Upper lobe of left lung (tissue), 6 donors: Measurements from ENCODE around the gene PPM1L. TPM values are rescaled to one million over a fixed set of nuclear protein-coding genes. Genes with fewer than 3 reads are reported as not detected.

Source experiments
- ATAC-seq, 2 donors: fragments of 200-7000 bp; cut with Tn5 transposase; one replicate each; pipeline ENCODE4 v1.9.1; 2022; ENCODE audit warnings: mild to moderate bottlenecking in 2 of 2, moderate library complexity in 2 of 2; ENCODE audit not compliant: low FRiP score in 2 of 2
- DNase-seq, 2 donors: peaks; one replicate each; pipeline ENCODE4 v3.0.0-alpha.2; 2019 to 2020
- H3K27ac ChIP-seq, 4 donors: fragments of 200-600 bp; sonication (generic); one replicate each; pipeline ENCODE4 v1.5.1; 2016 to 2019
- H3K27me3 ChIP-seq, 4 donors: fragments of 200-600 bp; sonication (generic); one replicate each; pipeline ENCODE4 v1.5.1; 2017 to 2019
- H3K36me3 ChIP-seq, 4 donors: fragments of 200-600 bp; sonication (generic); one replicate each; pipeline ENCODE4 v1.5.1; 2016 to 2019
- H3K4me1 ChIP-seq, 4 donors: fragments of 200-600 bp; sonication (generic); one replicate each; pipeline ENCODE4 v1.5.1; 2018 to 2019
- H3K4me3 ChIP-seq, 4 donors: fragments of 200-600 bp; sonication (generic); one replicate each; pipeline ENCODE4 v1.5.1; 2017 to 2019; ENCODE audit warnings: mild to moderate bottlenecking in 2 of 4, moderate library complexity in 1 of 4
- H3K9me3 ChIP-seq, 4 donors: fragments of 200-600 bp; sonication (generic); one replicate each; pipeline ENCODE4 v1.5.1; 2018 to 2019
- EP300 ChIP-seq, 4 donors: sonication (generic); formaldehyde crosslinking; IDR thresholded peaks; one replicate each; pipeline ENCODE4 v1.5.1; 2017; ENCODE audit warnings: antibody characterized with exemption in 4 of 4, control low read depth in 2 of 4
- POLR2A ChIP-seq, 4 donors: fragments of 450-650 bp; IDR thresholded peaks; one replicate each; pipeline ENCODE4 v1.5.1; 2016 to 2017; ENCODE audit warnings: antibody characterized with exemption in 4 of 4, mild to moderate bottlenecking in 2 of 4
- POLR2AphosphoS5 ChIP-seq, 2 donors: sonication (generic); formaldehyde crosslinking; IDR thresholded peaks; one replicate each; pipeline ENCODE4 v1.5.1; 2017; ENCODE audit warnings: antibody characterized with exemption in 2 of 2
- WGBS, 2 donors: methylation state at CpG; one replicate each; pipeline ENCODE4 v1.1.5; 2017 to 2018; 5-methylcytosine and 5-hydroxymethylcytosine counted together
- total RNA-seq, 6 donors: library from RNA; depleted of rRNA in 4 of 6; stranded (reverse); fragments of >200 nt in 4 of 6; gene quantifications; one replicate each; pipeline versions ENCODE4 v1.1.0 to v1.2.1, GENCODE V29; 2016 to 2021
- TF ChIP-seq, protein P1 (sequence below), 6 experiments: fragments of 450-650 bp in 4 of 6; fragments of 200-600 bp in 2 of 6; sonication (generic) in 2 of 6; IDR thresholded peaks; one replicate each; pipeline ENCODE4 v1.5.1; 2016 to 2019; ENCODE audit warnings: antibody characterized with exemption in 6 of 6
- donor health status: DM: no; HTN: no; CAD: no; lungs with moderate emphysema.
- donor health status: DM: no; HTN: yes; CAD: no; lungs with severe emphysema.

Gene PPM1L
- total RNA-seq, 6 donors from 2014 or later = 11.3 to 26.8 (median 18.7) TPM

DNA sequence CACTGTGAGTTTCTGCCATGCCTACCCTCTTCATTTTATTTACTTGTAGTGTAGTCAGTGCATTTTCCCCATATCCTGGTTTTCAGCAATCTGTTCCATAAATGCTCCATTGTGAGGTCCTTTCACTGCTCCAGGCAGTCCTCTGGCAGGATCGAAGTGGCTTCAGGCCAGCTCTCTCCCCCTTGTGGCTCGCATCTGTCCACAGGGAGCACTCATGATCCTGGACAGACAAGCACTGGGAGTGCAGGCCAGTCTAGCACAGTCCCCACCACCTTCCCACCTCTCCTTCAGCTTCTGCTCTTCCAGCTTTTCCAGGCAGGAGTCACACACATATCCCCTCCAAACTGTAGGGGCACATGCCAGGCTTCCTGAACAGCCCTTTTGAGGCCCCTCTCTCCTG, 173.6 kb downstream of the PPM1L start:
- H3K4me3 ChIP-seq = no peak overlapping the region
- no peaks in the 10 kb centered on the region for H3K27me3 ChIP-seq
- TF ChIP-seq EP300 (IDR thresholded peaks at IDR 0.05) = no peak
- TF ChIP-seq, protein P1, sequence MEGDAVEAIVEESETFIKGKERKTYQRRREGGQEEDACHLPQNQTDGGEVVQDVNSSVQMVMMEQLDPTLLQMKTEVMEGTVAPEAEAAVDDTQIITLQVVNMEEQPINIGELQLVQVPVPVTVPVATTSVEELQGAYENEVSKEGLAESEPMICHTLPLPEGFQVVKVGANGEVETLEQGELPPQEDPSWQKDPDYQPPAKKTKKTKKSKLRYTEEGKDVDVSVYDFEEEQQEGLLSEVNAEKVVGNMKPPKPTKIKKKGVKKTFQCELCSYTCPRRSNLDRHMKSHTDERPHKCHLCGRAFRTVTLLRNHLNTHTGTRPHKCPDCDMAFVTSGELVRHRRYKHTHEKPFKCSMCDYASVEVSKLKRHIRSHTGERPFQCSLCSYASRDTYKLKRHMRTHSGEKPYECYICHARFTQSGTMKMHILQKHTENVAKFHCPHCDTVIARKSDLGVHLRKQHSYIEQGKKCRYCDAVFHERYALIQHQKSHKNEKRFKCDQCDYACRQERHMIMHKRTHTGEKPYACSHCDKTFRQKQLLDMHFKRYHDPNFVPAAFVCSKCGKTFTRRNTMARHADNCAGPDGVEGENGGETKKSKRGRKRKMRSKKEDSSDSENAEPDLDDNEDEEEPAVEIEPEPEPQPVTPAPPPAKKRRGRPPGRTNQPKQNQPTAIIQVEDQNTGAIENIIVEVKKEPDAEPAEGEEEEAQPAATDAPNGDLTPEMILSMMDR (IDR thresholded peaks at IDR 0.05) = no peak
- TF ChIP-seq POLR2A (IDR thresholded peaks at IDR 0.05) = no peak
- TF ChIP-seq POLR2AphosphoS5 (IDR thresholded peaks at IDR 0.05) = no peak
- no peaks in the 10 kb centered on the region for H3K9me3 ChIP-seq
- no peaks in the 10 kb centered on the region for H3K4me1 ChIP-seq
- H3K27ac ChIP-seq = no peak overlapping the region
- 70 to 80% methylated on average over 2 of the region's 2 CpGs for WGBS, 2 donors
- DNase-seq (no peak), ATAC-seq (peak; percentile 53)
- no peaks in the 10 kb centered on the region for H3K36me3 ChIP-seq

DNA sequence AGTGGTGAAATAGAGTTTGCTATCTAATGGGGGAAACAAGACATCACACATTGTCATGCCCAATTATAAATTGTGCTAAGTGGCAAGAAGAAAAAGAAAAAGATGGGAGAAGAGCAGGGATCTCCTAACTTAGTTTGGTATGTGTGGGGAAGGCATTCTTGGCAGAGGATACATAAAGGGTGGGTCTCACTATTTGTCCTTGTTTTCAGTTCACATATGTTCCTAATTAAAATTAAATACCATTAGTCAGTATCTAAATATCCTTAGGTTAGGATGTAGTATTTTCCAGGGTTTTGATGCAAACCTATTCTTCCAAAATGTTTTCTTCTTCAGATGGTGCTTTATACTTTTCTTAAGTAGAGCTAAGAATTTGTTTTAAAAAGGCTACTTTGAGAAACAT, 175.4 kb downstream of the PPM1L start:
- DNase-seq (no peak), ATAC-seq (no peak)
- no peak overlapping the region for H3K27ac ChIP-seq
- no peaks in the 10 kb centered on the region for H3K9me3 ChIP-seq
- no peaks in the 10 kb centered on the region for H3K27me3 ChIP-seq
- H3K4me1 ChIP-seq = no peaks in the 10 kb centered on the region
- no peaks in the 10 kb centered on the region for H3K36me3 ChIP-seq
- H3K4me3 ChIP-seq = no peak overlapping the region
- TF ChIP-seq POLR2AphosphoS5 (IDR thresholded peaks at IDR 0.05) (no peak), POLR2A (IDR thresholded peaks at IDR 0.05) (no peak), EP300 (IDR thresholded peaks at IDR 0.05) (no peak)
- TF ChIP-seq, protein P1 (IDR thresholded peaks at IDR 0.05) = no peak

DNA sequence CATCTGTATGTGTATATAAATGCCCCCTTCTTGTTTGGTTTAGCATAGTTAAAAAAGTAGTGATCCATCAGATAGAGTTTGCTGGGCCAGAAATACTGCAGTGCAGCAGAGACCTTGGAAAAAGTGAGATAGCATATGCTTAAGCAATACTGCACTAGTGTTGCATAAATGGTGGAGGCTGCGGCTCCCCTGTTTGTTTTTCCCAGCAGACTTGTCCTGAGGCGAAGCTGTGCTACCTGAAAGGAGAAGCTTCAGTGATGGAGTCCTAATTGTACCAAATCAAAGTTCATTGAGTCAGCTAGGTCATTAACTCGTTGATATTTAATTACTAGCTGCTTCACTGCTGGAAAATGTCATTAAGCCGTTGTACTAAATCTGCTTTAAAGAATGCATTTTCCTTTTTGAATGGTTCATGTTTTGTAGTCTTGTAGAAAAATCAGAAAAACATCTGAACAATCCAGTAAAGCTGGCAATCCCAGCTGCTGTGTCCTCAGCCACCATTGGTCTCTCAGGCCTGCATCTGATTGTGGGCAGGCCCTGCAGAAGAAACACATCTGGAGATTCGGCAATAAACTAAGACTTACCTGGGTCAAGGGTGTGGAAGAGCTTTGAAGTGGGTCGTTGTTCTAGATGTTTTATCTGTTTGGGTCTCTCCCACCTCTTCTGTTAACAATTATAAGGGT, 179.5 kb downstream of the PPM1L start:
- TF ChIP-seq POLR2A (IDR thresholded peaks at IDR 0.05) (no peak), EP300 (IDR thresholded peaks at IDR 0.05) (no peak), POLR2AphosphoS5 (IDR thresholded peaks at IDR 0.05) (no peak)
- TF ChIP-seq, protein P1 (IDR thresholded peaks at IDR 0.05) = no peak
- H3K9me3 ChIP-seq = no peaks in the 10 kb centered on the region
- no peaks in the 10 kb centered on the region for H3K4me1 ChIP-seq
- 85 to 87% methylated on average over 6 of the region's 6 CpGs for WGBS, 2 donors
- no peak overlapping the region for H3K27ac ChIP-seq
- no peaks in the 10 kb centered on the region for H3K36me3 ChIP-seq
- DNase-seq = no peak
- no peaks in the 10 kb centered on the region for H3K27me3 ChIP-seq
- no peak overlapping the region for H3K4me3 ChIP-seq
- no peak for ATAC-seq

DNA sequence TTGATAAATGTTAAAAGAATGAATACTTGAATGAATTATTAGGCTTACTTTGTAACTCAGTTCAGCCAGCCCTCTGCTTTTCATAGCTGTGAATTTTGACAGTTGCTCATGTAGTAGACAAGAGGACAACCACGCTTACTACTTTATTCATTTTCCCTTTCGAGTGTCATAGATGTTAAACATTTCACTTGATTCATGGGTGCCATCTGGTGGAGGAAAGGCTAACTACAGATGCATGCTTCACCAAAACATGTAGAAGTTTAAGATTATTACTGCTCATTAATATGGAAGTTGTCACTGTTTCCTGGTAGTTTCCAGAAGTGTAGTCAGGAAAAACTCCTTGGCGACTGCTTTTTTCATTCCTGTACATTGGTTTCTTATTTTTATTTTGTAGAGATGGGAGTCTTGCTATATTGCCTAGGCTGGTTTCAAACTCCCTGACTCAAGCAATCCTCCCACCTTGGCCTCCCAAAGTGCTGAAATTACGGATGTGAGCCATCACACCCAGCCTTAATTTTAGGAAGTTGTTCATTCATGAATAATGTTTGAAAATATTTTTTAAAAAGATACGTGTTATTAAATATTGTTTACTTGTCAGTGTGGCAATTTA, 186.0 kb downstream of the PPM1L start:
- peak; percentile 73 to 89 for ATAC-seq
- H3K4me1 ChIP-seq = peaks cover 0 to 4% (median 0%) of the 10 kb centered on the region in 4 donors
- H3K9me3 ChIP-seq = no peaks in the 10 kb centered on the region
- TF ChIP-seq, protein P1 (IDR thresholded peaks at IDR 0.05) = peak; percentile 69 to 93 (median 86)
- no peak for TF ChIP-seq EP300 (IDR thresholded peaks at IDR 0.05)
- TF ChIP-seq POLR2AphosphoS5 (IDR thresholded peaks at IDR 0.05) = no peak
- no peak for TF ChIP-seq POLR2A (IDR thresholded peaks at IDR 0.05)
- no peaks in the 10 kb centered on the region for H3K36me3 ChIP-seq
- no peak overlapping the region for H3K27ac ChIP-seq
- DNase-seq = peak in 1 of 2 donors; percentile 61
- no peak overlapping the region for H3K4me3 ChIP-seq
- H3K27me3 ChIP-seq = no peaks in the 10 kb centered on the region
- WGBS, 2 donors = 35 to 36% methylated on average over 5 of the region's 5 CpGs
